Loucy (cell line): ENCODE results near the gene TCEAL1.
"Not testable (repeated sequence)": the region's sequence is repeated elsewhere in the genome, so short reads cannot be mapped to it uniquely, and the experiment has no call there.

Experiments used
- EZH2phosphoT487 ChIP-seq: fragments of 200-600 bp; IDR thresholded peaks from 2 replicates; pipeline ENCODE4 v1.6.1; 2018; ENCODE audit warnings: antibody characterized with exemption, mild to moderate bottlenecking, moderate library complexity, borderline replicate concordance
- TF ChIP-seq, protein P1 (sequence below): fragments of 200-600 bp; sonication (generic); conservative IDR thresholded peaks from 2 replicates; pipeline ENCODE4 v1.5.1; 2014; ENCODE audit warnings: mild to moderate bottlenecking, antibody characterized with exemption, low read length

- TF ChIP-seq EZH2phosphoT487: not testable (repeated sequence)
- TF ChIP-seq, protein P1, sequence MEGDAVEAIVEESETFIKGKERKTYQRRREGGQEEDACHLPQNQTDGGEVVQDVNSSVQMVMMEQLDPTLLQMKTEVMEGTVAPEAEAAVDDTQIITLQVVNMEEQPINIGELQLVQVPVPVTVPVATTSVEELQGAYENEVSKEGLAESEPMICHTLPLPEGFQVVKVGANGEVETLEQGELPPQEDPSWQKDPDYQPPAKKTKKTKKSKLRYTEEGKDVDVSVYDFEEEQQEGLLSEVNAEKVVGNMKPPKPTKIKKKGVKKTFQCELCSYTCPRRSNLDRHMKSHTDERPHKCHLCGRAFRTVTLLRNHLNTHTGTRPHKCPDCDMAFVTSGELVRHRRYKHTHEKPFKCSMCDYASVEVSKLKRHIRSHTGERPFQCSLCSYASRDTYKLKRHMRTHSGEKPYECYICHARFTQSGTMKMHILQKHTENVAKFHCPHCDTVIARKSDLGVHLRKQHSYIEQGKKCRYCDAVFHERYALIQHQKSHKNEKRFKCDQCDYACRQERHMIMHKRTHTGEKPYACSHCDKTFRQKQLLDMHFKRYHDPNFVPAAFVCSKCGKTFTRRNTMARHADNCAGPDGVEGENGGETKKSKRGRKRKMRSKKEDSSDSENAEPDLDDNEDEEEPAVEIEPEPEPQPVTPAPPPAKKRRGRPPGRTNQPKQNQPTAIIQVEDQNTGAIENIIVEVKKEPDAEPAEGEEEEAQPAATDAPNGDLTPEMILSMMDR: not testable (repeated sequence)
Observed at GRCh38 chrX:103659460-103659859, 30.7 kb downstream of the TCEAL1 start.
